Panc1 (cell line): ENCODE data around the gene BOLA2B. TPM values are rescaled to one million over a fixed set of nuclear protein-coding genes. Genes with fewer than 3 reads are reported as not detected.

ENCODE experiments used
- ATAC-seq: fragments of 200-7000 bp; cut with Tn5 transposase; 2 replicates; pipeline ENCODE4 v1.9.1; 2020; ENCODE audit warnings: mild to moderate bottlenecking, moderate library complexity
- BruUV-seq: library from RNA; stranded (reverse); fragments of 400-500 nt; replicated peaks from 2 replicates; lab custom pipeline; 2021; lab: Mats Ljungman, UMichigan
- CTCF ChIA-PET: fragments of 300-600 bp; sonication (Branson Sonifier 250); formaldehyde crosslinking; loops from one replicate; lab custom pipeline; 2022; ENCODE audit warnings: antibody characterized with exemption; lab: Charles Lee
- POLR2A ChIA-PET: fragments of 300-600 bp; sonication (Branson Sonifier 250); formaldehyde crosslinking; loops from one replicate; lab custom pipeline; 2022; ENCODE audit warnings: antibody characterized with exemption; lab: Charles Lee
- DNase-seq: peaks from one replicate; pipeline ENCODE4 v3.0.0-alpha.2; 2010; ENCODE audit warnings: low read depth, low spot score
- H3K27ac ChIP-seq: 2 replicates; pipeline ENCODE4 v1.5.1; 2011; ENCODE audit warnings: mild to moderate bottlenecking, low read length, inconsistent platforms
- H3K27me3 ChIP-seq: fragments of 200-500 bp; sonication (Bioruptor generic); 2 replicates; pipeline ENCODE4 v1.6.0; 2014; ENCODE audit warnings: low read length, inconsistent platforms; ENCODE audit not compliant: control insufficient read depth, insufficient read depth
- H3K36me3 ChIP-seq: fragments of 200-500 bp; sonication (Bioruptor generic); 2 replicates; pipeline ENCODE4 v1.5.1; 2014; ENCODE audit warnings: inconsistent platforms, mild to moderate bottlenecking, low read length, moderate library complexity; ENCODE audit not compliant: control insufficient read depth, insufficient read depth
- H3K4me1 ChIP-seq: 2 replicates; pipeline ENCODE4 v1.5.1; 2011; ENCODE audit warnings: inconsistent platforms, mild to moderate bottlenecking, low read length, moderate library complexity; ENCODE audit not compliant: control insufficient read depth, insufficient read depth
- H3K4me3 ChIP-seq, 2 experiments: 2 replicates each; pipeline ENCODE4 v1.5.1; 2011 to 2012; ENCODE audit warnings: low read depth in 2 of 2, low read length in 2 of 2, mild to moderate bottlenecking in 2 of 2, inconsistent platforms in 1 of 2, moderate library complexity in 1 of 2
- H3K9me3 ChIP-seq: fragments of 200-500 bp; sonication (Bioruptor generic); 2 replicates; pipeline ENCODE4 v1.5.1; 2014; ENCODE audit warnings: low read depth, mild to moderate bottlenecking, inconsistent platforms, low read length, moderate library complexity; ENCODE audit not compliant: control insufficient read depth, insufficient read depth
- POLR2AphosphoS5 ChIP-seq: IDR thresholded peaks from 2 replicates; pipeline ENCODE4 v1.6.1; 2012; ENCODE audit warnings: mild to moderate bottlenecking, low read depth, low read length, moderate library complexity
- SIN3A ChIP-seq: IDR thresholded peaks from 2 replicates; pipeline ENCODE4 v1.6.1; 2012; ENCODE audit warnings: low read depth, mild to moderate bottlenecking, low read length, moderate library complexity, borderline replicate concordance; ENCODE audit not compliant: insufficient read depth
- TCF7L2 ChIP-seq: IDR thresholded peaks from 2 replicates; pipeline ENCODE4 v1.6.1; 2011; ENCODE audit warnings: mild to moderate bottlenecking, low read depth, low read length, inconsistent platforms
- in situ Hi-C: cut with HindIII; loops from 2 replicates; pipeline ENCODE4 v1.10.0; 2016; ENCODE audit warnings: low sequenced_read_pairs, low pct_unique_long_range_greater_than_20kb
- intact Hi-C: fragments of 100-400 bp; cut with micrococcal nuclease; formaldehyde crosslinking; loops from one replicate; pipeline ENCODE4 v1.10.0; 2022; ENCODE audit not compliant: unreplicated experiment
- total RNA-seq: library from RNA; stranded (reverse); gene quantifications from one replicate; pipeline ENCODE4 v1.2.1, GENCODE V29; 2021; ENCODE audit not compliant: unreplicated experiment
- TF ChIP-seq, protein P1 (sequence below): fragments of 450-650 bp; IDR thresholded peaks from 2 replicates; pipeline ENCODE4 v1.5.1; 2017; ENCODE audit warnings: mild to moderate bottlenecking
- TF ChIP-seq, protein P2 (sequence below), 2 experiments: IDR thresholded peaks; 2 replicates each; pipeline ENCODE4 v1.6.1; 2011 to 2012; ENCODE audit warnings: low read depth in 2 of 2, control low read depth in 1 of 2, low read length in 1 of 2, mild to moderate bottlenecking in 1 of 2, moderate library complexity in 1 of 2; ENCODE audit not compliant: insufficient read depth in 1 of 2

BOLA2B gene
- total RNA-seq, 1 experiment from 2014 or later = 178 TPM

DNA sequence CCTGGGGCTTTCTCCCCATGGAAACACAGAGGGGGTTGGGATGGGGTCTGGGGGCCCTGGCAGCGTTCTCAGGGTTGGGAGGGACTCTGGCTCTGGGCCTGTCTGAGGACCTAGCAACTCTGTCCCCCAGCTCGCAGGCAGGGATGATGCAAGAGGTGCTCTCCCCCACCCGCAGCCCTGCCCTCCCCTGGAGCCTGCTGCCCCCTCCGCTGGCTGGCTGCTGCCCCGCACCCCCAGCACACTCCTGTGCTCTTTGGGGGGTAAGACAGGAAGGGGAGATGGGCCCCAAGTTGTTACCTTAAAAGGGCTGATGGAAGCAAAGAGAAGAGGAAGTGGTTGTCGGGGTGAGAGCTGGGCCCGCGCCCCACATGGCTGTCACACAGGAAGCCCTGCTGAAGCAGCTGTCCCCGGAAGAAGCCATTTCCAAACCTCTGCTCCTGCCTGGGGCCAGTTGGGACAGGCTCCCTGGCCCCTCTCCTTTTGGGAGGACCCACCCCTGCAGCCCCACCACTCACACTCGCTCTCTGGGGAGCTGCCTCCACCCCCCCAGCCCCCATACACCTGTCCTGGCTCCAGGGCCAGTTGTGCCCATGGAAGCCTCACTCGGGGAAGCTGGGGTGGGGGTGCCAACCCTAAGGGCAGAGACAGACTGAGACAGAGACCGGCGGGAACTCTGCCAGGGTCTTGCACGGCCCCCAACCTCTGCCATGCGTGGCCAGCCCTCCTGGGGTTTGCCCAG is 7.6 kb downstream of the BOLA2B start:
- peaks cover 6% of the 10 kb centered on the region for H3K4me1 ChIP-seq
- no peak for TF ChIP-seq SIN3A
- POLR2A ChIA-PET = interaction anchor here (0.5 to 0.6 kb wide), 2 partner anchors 264 to 285 kb away, joined by 4 to 9 read pairs; partner anchors contain the start of gene ASPHD1
- no TSS peak for BruUV-seq
- no peak for ATAC-seq
- in situ Hi-C loops = no loop called here
- no peak for DNase-seq
- intact Hi-C loops = no loop called here
- no peaks in the 10 kb centered on the region for H3K27me3 ChIP-seq
- H3K4me3 ChIP-seq = no peak overlapping the region
- CTCF ChIA-PET = interaction anchor here (0.6 to 1.7 kb wide), 3 partner anchors 43 to 94 kb away, joined by 4 to 18 read pairs (median 4); partner anchors contain the start of gene TBX6
- H3K27ac ChIP-seq = no peak overlapping the region
- no peaks in the 10 kb centered on the region for H3K36me3 ChIP-seq
- H3K9me3 ChIP-seq = no peaks in the 10 kb centered on the region

DNA sequence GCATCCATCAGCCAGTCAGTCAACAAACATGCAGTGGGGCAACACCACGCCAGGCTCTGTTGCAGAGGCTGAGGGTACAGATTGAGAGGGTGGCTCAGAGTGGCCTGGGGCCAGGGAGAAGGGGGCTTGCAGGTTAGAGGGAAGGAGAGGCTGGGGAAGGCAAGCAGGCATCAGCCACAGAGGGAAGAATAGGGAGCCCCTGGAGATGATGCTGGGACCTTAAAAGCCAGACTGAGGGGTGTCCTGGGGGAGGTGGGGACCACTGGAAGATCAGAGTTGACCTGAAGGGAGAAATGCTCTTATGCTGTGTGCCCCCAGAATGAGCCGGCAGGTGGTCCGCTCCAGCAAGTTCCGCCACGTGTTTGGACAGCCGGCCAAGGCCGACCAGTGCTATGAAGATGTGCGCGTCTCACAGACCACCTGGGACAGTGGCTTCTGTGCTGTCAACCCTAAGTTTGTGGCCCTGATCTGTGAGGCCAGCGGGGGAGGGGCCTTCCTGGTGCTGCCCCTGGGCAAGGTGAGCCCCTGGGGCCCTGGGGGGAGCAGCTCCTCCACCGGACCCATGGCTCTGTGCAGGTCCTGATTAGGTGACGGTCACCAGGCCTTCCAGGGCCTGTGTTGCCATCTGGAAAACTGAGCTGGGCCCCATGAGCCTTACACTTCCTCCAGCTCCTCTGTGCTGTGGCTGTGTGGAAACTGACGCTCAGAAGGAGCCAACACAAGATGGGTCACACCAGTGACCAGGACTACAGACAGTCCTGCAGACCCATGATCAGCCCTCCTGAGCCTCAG is 8.4 kb downstream of the BOLA2B start:
- no peaks in the 10 kb centered on the region for H3K27me3 ChIP-seq
- intact Hi-C loops (no loop called here), in situ Hi-C loops (no loop called here)
- no peaks in the 10 kb centered on the region for H3K9me3 ChIP-seq
- ChIA-PET CTCF (interaction anchor here (1.5 to 1.7 kb wide), 2 partner anchors 42 to 93 kb away, joined by 4 read pairs; partner anchors contain the start of gene TBX6), POLR2A (interaction anchor here (0.6 kb wide), 1 partner anchor 264 kb away, joined by 4 read pairs; no protein-coding TSS in a partner anchor)
- ATAC-seq = no peak
- H3K27ac ChIP-seq = no peak overlapping the region
- no peak overlapping the region for H3K4me3 ChIP-seq
- peaks cover 6% of the 10 kb centered on the region for H3K4me1 ChIP-seq
- no peak for DNase-seq
- H3K36me3 ChIP-seq = no peaks in the 10 kb centered on the region
- TF ChIP-seq TCF7L2 (no peak), SIN3A (no peak), POLR2AphosphoS5 (no peak)
- TF ChIP-seq, protein P1, sequence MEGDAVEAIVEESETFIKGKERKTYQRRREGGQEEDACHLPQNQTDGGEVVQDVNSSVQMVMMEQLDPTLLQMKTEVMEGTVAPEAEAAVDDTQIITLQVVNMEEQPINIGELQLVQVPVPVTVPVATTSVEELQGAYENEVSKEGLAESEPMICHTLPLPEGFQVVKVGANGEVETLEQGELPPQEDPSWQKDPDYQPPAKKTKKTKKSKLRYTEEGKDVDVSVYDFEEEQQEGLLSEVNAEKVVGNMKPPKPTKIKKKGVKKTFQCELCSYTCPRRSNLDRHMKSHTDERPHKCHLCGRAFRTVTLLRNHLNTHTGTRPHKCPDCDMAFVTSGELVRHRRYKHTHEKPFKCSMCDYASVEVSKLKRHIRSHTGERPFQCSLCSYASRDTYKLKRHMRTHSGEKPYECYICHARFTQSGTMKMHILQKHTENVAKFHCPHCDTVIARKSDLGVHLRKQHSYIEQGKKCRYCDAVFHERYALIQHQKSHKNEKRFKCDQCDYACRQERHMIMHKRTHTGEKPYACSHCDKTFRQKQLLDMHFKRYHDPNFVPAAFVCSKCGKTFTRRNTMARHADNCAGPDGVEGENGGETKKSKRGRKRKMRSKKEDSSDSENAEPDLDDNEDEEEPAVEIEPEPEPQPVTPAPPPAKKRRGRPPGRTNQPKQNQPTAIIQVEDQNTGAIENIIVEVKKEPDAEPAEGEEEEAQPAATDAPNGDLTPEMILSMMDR = no peak
- TF ChIP-seq, protein P2, sequence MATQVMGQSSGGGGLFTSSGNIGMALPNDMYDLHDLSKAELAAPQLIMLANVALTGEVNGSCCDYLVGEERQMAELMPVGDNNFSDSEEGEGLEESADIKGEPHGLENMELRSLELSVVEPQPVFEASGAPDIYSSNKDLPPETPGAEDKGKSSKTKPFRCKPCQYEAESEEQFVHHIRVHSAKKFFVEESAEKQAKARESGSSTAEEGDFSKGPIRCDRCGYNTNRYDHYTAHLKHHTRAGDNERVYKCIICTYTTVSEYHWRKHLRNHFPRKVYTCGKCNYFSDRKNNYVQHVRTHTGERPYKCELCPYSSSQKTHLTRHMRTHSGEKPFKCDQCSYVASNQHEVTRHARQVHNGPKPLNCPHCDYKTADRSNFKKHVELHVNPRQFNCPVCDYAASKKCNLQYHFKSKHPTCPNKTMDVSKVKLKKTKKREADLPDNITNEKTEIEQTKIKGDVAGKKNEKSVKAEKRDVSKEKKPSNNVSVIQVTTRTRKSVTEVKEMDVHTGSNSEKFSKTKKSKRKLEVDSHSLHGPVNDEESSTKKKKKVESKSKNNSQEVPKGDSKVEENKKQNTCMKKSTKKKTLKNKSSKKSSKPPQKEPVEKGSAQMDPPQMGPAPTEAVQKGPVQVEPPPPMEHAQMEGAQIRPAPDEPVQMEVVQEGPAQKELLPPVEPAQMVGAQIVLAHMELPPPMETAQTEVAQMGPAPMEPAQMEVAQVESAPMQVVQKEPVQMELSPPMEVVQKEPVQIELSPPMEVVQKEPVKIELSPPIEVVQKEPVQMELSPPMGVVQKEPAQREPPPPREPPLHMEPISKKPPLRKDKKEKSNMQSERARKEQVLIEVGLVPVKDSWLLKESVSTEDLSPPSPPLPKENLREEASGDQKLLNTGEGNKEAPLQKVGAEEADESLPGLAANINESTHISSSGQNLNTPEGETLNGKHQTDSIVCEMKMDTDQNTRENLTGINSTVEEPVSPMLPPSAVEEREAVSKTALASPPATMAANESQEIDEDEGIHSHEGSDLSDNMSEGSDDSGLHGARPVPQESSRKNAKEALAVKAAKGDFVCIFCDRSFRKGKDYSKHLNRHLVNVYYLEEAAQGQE (IDR thresholded peaks at IDR 0.05; ENCODE audit: insufficient read depth in 1 of 2, low read depth in 2 of 2, low read length in 1 of 2) = no peak
- no TSS peak for BruUV-seq
